CD4-positive, alpha-beta T cell treated with Interferon alpha-2 for 1 hour (primary cell): ENCODE results near the gene RAB40C.

Experiments
- DNase-seq, 2 donors: peaks; one replicate each; pipeline ENCODE4 v3.0.0-alpha.2; 2020 to 2022

Gene RAB40C, protein sequence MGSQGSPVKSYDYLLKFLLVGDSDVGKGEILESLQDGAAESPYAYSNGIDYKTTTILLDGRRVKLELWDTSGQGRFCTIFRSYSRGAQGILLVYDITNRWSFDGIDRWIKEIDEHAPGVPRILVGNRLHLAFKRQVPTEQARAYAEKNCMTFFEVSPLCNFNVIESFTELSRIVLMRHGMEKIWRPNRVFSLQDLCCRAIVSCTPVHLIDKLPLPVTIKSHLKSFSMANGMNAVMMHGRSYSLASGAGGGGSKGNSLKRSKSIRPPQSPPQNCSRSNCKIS

GRCh38 chr16:589658-590187 lies at the start of gene RAB40C:
Gene RAB40C, plus strand, starts transcription at chr16:590066. Its CDS starts 226 bp downstream, at chr16:590292.
- DNase-seq = peak; percentile 99

DNA sequence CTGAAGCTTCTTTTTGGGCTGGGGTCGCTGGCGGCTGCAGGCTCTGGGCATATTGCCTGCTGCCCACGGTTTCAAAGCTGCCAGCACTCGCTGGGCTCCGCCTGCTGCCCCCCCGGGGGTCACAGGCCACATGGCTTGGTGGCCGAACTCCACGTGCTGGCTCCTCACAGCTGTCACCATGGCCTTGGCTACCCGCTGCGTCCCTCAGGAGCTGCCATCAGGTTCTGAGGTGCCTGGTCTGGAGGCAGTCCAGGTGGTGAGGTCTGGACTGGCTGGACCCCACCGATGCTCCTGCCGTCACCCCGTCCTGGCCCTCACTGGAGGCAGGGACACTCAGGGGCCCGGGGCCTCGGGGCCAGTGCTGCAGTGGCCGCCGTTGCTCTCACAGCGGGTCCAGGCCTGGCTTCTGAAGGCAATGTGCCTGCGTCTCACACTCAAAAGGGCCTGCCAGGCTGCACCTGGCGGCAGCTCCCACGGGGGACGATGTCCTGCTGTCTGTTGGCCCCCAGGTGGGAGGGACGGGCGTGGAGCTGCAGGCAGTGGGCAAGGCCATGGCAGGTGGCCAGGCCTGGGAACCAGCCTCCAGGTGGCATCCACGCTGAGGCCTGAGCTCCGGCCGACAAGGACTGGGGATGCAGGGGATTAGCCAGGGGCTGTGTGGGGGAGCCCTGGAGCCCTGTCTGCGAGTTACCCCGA lies 49.1 kb upstream of the RAB40C start:
- DNase-seq = no peak

DNA sequence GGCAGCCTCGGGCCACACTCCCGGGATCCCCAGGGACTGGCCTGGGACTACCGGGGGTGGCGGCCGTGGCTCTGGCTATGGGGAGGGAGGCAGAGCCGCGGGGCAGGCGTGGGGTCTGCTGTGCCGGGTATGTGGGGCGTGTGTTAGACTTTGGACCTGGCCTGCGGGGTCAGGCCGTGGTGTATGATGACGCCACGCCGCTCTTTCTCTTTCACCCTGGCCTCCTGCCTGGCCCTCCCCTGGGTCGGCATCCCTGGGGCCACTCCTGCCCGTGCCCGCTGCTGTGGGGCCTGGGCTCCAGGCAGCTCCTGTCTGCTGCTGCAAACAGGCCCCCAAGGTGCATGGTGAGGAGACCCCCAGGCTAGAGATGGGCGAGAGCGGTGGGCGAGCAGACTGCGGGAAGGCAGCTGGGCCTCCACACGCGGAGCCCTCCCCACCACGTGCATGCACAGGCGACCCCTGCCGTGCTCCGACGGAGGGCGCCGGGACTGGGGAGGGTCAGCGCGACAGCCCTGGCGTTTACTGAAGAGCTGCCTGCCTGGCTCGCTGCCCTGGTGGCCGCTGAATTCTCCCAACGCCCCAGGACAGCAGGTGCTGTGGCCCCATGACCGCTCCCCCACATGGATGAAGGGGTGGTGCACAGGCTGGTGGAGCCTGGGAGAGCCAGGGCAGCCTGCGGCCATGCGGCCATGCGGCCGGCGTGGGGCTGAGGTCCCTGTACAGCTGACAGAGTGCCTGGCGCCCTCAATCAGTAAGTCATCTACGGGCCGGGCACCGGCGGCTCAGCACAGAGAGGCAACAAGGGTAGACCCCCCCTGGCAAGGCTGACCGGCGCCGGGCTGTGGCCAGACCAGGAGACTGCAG lies 46.3 kb upstream of the RAB40C start:
- DNase-seq = no peak

- DNase-seq = no peak
Observed at GRCh38 chr16:544517-544916, 45.3 kb upstream of the RAB40C start.

DNA sequence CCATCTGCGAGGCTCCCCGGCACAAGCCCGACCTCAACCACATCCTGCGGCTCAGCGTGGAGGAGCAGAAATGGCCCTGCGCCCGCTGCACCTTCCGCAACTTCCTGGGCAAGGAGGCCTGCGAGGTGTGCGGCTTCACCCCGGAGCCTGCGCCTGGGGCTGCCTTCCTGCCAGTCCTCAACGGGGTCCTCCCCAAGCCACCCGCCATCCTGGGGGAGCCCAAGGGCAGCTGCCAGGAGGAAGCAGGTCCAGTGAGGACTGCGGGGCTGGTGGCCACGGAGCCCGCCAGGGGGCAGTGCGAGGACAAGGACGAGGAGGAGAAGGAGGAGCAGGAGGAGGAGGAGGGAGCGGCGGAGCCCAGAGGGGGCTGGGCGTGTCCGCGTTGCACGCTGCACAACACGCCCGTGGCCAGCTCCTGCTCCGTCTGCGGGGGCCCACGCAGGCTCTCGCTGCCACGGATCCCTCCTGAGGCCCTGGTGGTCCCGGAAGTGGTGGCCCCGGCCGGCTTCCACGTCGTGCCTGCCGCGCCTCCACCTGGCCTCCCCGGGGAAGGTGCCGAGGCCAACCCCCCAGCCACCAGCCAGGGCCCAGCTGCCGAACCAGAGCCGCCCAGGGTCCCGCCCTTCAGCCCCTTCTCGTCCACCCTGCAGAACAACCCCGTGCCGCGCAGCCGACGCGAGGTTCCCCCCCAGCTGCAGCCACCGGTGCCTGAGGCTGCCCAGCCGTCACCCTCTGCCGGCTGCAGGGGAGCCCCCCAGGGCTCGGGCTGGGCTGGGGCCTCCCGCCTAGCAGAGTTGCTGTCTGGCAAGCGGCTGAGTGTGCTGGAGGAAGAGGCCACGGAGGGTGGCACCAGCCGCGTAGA lies 42.7 kb upstream of the RAB40C start:
- DNase-seq = peak; percentile 51 to 56

- no peak for DNase-seq
Observed at GRCh38 chr16:548586-548985, 41.3 kb upstream of the RAB40C start.

GRCh38 chr16:549544-550263 lies 40.2 kb upstream of the RAB40C start:
- DNase-seq = no peak

GRCh38 chr16:551210-551609 lies 38.7 kb upstream of the RAB40C start:
- DNase-seq = no peak

DNA sequence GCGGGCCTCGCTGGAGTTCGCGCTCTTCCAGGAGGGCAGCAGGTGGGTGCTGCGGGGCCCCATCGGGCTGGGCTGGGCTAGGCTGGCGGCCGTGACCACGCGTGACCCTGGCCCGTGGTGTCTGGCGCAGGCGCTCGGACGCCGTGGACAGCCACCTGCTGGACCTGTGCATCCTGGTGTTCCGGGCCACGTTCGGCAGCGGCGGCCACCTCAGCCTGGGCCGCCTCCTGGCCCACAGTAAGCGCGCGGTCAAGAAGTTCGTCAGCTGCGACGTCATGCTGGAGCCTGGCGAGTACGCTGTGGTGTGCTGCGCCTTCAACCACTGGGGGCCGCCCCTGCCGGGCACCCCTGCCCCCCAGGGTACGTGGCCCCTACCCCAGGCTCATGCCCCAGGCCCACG lies 37.7 kb upstream of the RAB40C start:
- DNase-seq = no peak

- no peak for DNase-seq
Observed at GRCh38 chr16:553601-554296, 36.1 kb upstream of the RAB40C start.

DNA sequence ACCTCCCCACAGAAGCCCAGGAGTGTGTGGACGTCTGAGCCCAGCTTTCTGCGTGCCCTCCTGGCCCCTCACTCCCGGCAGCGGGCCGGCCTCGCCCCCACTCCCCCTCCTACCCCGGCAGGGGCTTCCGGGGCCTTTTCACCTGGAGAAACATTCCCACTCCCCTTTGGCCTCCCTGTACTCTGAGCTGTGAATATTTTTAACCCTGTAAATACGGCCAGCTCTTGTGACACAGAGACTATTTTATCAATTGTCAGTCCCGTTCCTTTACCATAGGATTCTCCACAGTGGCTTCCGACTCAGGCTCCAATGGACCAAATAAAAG lies 35.6 kb upstream of the RAB40C start:
- no peak for DNase-seq

- no peak for DNase-seq
Observed at GRCh38 chr16:554640-555365, 35.1 kb upstream of the RAB40C start.

DNA sequence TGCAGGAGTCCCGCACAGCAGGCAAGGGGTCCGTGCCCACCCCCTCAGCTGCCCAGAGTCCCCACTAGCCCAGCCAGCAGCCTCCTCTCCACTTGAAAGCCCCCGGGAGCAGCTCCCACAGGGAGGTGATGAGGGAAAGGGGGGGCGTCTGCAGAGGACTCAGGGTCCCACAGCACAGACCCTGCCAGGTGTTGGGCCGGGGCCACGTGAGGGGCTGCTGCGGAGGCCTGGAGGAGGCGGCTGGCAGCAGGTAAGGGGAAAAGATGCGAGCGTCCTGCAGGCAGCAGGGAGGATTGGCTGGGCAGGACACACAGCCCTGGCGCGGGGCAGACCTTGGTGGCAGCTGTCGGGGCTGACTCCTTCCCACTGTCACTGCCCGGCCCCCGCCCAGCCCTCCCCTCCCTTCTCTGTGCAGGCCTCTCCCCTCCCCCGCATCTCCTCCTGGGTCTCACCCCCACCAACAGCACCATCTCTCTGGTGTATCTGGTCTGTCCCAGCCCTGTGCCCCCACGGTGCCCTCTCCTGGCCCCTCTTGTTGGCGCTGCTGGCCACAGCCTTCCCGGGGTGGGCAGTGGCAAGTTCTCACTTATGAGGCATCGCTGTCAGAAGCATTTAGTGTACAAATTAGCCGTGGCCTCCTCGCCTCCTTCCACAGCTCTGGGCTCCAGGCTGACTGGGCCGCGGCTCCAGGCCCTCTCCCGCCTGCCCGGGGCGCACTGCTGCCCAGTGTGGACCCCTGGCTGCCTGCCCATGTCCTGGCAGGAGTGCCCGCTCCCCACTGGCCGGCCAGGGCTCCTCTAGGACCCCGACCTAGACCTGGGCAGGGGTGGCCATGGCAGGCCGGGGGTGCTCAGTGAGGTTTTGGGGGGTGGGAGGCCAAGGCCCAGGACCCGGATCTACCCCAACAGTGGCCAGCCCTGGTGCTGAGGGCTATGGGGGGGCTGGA lies 34.1 kb upstream of the RAB40C start:
- DNase-seq = no peak

DNA sequence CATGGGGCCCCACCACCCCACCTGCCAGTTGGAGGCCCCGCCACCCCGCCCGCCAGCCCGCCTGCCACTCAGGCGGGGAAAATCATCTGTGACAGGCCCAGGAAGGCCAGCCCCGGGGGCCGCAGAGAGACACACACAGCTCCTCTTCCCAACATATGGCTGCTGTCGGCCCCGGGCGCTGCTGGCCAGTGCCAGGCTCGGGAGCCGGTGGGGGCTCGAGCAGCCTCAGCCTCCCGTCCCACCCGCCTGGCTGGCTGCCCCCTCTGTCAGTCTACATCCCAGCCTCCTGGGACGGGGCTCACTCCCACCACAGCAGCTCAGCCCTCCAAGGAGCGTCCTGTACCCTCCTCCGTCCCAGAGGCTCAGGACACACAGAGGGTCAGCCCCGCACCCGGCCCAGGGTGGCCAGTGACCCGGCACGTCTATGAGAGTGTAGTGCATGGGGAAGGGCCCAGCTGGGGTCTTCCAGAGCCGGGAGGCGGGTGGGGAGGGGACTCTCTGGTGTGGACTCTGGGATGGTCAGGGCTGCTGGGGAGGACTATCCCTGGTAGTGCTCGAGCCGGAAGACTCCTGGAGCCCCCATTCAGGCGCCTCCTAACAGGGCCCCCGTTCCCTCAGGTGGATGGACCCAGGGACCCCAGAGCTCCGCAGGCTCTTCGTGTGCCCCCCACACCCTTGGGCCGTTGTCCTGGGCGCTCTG lies 33.2 kb upstream of the RAB40C start:
- no peak for DNase-seq

- no peak for DNase-seq
Observed at GRCh38 chr16:557463-558297, 32.2 kb upstream of the RAB40C start.

DNA sequence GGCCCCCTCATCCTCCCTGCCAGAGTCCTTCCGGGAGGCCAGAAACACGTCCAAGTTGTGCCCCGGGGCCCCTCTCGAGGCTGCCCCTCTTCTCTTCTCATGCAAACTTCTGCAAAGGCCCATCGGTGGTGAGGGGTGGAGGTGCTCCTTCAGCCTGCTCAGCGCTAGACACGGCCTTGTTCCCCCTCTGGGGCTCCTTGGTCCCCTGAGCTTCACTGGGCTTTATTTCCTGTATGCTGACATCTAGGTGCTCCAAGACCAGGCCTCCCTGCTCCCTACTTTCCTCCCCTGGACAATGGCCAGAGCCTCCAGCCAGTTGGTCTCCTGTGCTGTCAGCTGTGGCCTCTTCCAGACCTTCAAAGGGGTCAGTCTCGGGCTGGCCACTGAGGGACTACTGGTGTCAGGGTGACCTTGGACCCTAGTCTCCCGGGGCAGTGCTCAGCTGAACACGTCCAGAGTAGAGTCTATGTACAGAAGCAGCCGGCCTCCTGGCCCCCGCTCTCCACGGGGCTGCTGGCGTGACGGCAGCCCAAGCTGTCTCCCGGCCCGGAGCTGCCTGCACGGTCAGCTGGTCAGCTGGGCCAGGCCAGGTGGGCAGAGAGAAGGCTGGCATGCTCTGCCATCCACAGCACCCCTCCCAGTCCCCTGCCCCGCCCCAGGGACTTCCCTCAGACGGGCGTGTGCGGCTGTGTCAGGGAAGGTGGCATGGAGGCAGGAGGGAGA lies 31.4 kb upstream of the RAB40C start:
- no peak for DNase-seq

GRCh38 chr16:559021-559380 lies 30.9 kb upstream of the RAB40C start:
- DNase-seq = no peak
